OCI-M1 (cell line): ENCODE measurements around the gene C16orf54.
"Not testable (repeated sequence)": the region's sequence is repeated elsewhere in the genome, so short reads cannot be mapped to it uniquely, and the experiment has no call there.

ENCODE experiments used
- DNase-seq: peaks from one replicate; lab custom pipeline; 2025; lab: John Stamatoyannopoulos, UW

C16orf54 gene, protein sequence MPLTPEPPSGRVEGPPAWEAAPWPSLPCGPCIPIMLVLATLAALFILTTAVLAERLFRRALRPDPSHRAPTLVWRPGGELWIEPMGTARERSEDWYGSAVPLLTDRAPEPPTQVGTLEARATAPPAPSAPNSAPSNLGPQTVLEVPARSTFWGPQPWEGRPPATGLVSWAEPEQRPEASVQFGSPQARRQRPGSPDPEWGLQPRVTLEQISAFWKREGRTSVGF

DNA sequence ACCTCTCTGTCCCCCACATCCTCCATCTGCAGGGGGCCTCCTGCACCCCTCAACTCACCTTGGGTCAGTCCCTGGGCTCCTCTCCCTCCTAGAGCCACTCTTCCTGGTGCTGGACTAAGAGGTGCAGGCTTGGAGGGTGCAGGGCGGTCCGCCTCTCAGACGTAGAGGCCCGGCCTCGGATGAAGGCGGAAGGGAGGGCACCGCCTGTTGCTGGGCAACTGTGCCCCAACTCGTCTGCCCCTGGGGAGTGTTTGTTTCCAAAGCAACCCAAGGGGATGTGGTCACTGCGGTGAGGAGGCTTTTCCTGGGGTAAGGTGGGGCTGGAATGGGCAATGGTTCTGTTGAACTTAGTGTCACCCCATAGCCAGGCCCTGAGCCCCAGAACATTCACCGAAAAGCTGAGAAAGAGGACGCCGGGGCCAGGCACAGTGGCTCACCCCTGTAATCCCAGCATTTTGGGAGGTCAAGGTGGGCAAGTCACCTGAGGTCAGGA lies at the start of gene C16orf54:
C16orf54 (minus strand) TSS at position 138 of the 493 bp plus-strand sequence. CDS start 1,039 bp downstream, outside the sequence.
- peak; percentile 48 for DNase-seq

DNA sequence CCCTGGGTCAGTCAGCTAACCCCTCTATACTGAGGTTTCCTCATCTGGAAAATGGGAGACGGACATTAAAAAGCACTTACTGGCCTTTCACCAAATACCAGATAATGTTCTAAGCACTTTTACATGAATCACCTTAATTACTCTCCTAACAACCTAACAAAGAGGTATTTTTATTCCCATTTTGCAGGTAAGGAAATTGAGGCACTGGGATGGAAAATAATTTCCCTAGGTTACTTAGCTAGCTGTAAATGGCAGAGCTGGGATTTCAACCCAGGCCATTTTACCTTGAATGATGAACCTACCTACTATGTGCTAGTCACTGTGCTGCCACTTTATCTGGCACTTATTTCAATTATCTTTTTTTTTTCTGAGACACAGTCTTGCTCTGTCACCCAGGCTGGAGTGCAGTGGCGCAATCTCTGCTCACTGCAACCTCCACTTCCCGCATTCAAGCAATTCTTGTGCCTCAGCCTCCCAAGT lies 48.5 kb upstream of the C16orf54 start:
- DNase-seq = no peak

DNA sequence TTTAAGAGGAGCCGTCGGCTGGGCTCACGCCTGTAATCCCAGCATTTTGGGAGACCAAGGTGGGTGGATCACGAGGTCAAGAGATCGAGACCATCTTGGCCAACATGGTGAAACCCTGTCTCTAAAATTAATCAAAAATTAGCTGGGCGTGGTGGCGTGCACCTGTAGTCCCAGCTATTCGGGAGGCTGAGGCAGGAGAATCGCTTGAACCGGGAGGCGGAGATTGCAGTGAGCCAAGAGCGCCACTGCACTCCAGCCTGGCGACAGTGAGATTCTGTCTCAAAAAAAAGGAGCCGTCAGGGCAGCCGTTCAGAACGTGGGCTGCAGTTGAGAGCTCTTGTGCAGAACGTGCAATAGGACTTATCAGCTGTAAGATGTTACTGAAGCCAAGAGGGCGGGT lies 47.4 kb upstream of the C16orf54 start:
- DNase-seq = not testable (repeated sequence)

DNA sequence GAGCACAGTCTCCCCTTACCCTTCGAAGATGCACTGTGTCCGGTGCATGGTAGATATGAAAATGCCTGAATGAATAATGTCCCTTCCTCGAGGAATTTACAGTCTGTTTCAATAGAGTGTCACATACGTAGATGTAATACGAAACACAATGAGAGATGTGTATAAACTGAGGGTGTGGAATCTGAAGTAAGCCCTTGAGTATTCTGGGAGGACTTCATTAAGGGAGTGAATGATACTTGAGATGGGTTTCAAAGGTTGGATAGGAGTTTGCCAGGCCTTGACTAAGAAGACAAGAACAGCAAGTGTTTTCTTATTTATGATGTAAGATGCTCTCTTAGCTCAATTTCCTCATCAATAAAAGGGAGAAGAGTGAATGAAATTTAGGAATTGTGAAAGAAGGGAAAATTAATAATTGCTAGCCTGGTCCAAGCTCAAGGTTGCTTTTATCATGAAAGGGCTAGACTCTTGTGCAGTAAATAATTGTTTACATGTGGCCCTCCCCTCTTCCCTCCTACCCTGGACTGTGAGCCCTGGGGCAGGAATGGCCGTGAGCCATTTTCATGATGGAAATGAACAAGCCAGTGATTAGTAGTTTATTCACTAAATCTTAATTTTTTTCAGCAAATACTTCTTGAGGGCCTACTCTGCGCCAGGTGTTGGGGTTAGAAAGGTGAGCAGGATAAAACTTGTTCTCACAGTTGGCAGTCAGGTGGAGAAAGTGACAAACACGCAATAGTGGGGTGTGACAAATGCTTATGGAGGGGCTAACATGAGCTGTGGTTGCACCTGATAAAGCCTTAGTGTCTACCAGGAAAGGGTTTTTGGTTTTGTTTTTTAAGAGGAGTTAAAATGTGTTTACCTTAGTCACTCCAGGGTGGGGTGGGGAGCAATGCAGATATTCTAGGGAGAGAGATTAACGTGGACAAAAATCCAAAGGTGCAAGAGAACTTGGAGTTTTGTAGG lies 46.3 kb upstream of the C16orf54 start:
- no peak for DNase-seq

DNA sequence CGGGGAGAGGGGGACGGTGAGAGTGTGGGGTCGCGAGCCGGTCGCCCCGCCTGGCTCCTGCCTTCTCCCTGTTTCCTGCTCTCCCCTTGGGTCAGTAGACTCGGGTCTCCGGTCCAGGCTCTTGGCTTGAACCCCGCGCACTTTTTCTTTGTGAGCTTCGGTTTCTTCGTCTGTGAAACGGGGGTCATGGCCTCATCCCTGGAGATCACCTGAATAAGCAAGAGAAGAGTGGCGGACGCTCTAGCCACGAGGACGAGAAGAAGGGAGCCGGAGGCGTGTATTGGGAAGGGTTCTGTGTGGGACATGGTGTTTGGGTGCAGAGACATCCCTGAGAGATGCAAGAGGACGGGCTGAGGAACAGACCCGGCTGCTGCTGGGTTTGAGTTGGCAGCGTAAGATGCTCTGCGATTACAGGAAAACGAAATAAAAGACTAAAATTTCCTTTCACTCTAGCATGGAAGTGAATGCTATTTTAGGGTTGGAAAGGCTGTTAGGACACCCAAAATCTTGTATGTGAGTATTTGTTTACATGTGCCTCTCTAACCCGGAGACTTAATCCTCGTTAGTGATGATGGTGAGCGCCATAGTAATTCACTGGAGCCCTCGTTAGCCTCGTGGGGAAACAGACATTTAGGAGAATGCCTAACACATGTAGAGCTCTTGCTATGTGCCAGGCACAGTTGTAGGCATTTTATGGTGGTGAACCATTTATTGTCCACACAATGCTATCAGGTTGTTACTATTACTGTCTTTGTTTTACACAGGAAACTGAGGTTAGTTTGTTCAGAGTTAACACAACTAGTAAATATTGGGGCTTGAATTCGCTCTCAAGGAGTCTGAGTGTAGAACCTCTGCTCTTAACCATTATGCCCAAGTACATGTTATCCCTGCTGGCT lies 45.4 kb upstream of the C16orf54 start:
- DNase-seq = peak; percentile 33

DNA sequence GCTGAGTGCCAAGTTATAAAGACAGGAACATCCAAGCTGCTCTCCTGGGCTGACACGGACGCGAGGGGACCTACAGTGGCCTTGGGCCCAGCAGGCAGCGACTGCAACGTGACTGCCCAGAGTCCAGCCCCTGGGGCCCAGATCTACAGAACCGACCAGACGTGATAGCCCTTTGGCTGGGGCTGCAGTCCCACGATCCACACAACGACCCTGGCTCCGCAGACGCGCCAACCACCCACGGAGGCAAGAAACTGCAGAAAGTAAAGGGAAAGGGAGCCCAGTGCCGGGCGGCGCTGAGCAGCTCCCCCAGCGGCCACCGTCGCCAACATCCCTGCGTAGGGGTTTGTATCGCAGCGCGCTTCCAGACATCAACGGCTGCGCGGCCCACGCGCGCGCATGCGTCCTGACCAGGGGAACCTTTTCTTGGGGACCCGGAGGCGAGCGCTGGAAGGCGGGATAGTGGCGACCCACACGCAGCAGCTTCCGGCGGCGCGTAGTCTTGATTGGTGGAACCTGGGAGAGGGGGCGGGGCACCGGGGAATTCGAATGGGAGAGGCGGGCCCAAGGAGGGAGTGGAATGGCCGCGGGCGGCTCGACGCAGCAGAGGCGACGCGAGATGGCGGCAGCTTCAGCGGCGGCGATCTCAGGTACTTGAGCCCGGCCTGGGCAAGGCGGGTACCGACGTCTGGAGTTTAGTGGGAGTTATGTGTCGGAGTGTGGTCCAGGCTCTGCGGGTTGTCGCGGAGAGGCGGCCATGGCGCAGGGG lies 44.6 kb upstream of the C16orf54 start, which contains the start of gene KIF22:
KIF22 (plus strand) TSS at position 569 of the 766 bp plus-strand sequence; CDS start at position 578, 9 bp downstream.
- peak; percentile 100 for DNase-seq

DNA sequence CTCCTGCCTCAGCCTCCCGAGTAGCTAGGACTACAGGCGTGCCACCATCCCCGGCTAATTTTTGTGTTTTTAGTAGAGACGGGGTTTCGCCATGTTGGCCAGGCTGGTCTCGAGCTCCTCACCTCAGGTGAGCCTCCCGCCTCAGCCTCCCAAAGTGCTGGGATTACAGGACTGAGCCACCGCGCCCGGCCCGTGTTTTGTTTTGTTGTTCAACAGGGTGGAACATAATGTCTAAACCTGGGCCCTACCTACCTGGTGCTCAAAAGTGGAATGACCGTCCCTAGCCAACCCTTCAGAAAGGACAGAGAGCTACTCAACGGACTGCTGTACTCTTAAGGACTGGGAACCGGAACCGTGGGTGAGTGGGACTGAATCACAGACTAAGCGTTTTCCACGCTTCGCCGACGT lies 44.0 kb upstream of the C16orf54 start:
- DNase-seq = no peak

DNA sequence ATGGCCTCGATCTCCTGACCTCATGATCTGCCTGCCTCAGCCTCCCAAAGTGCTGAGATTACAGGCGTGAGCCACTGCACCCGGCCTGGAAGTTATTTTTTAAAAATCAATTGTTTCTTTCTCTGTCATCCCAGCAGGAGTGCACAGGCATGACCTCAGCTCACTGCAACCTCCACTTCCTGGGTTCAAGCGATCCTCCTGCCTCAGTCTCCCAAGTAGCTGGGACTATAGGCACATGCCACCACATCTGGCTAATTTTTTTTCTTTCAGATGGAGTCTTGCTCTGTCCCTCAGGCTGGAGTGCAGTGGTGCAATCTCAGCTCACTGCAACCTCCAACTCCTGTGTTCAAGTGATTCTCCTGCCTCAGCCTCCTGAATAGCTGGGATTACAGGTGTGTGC lies 41.4 kb upstream of the C16orf54 start:
- DNase-seq = not testable (repeated sequence)

DNA sequence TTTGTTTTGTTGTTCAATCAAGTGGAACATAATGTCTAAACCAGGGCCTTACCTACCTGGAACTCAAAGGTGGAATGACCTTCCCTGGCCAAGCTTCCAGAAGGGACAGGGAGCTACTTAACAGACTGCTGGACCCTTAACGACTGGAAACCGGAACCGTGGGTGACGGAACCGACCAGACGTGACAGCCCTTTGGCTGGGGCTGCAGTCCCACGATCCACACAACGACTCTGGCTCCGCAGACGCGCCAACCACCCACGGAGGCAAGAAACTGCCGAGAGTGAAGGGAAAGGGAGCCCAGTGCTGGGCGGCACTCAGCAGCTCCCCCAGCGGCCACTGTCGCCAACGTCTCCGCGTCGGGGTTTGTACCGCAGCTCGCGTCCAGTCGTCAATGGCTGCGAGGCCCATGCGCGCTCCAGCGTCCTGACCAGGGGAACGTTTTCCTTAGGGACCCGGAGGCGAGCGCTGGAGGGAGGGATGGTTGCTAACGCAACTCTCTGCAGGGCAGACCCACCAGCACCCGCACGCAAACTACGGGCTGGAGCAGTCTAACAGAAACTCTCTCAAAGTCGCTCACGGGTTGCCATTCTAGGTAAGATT lies 39.2 kb upstream of the C16orf54 start:
- DNase-seq = no peak

DNA sequence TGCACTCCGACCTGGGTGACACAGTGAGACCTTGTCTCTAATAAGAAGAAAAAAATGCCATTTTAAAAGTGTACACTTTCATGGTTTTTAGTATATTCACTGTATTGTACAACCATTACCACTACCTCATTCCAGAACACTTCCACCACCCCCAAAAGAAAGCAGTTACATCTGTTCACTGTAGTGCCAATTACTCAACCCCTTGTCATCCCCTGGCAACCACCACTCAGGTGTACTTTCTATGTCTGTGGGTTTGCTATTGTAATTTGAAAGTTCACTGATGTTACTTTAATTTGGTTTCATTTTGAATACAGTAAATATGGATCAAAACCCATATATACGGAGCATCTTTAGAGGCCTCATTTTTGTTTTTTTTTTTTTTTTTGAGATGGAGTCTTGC lies 38.4 kb upstream of the C16orf54 start:
- DNase-seq = no peak

DNA sequence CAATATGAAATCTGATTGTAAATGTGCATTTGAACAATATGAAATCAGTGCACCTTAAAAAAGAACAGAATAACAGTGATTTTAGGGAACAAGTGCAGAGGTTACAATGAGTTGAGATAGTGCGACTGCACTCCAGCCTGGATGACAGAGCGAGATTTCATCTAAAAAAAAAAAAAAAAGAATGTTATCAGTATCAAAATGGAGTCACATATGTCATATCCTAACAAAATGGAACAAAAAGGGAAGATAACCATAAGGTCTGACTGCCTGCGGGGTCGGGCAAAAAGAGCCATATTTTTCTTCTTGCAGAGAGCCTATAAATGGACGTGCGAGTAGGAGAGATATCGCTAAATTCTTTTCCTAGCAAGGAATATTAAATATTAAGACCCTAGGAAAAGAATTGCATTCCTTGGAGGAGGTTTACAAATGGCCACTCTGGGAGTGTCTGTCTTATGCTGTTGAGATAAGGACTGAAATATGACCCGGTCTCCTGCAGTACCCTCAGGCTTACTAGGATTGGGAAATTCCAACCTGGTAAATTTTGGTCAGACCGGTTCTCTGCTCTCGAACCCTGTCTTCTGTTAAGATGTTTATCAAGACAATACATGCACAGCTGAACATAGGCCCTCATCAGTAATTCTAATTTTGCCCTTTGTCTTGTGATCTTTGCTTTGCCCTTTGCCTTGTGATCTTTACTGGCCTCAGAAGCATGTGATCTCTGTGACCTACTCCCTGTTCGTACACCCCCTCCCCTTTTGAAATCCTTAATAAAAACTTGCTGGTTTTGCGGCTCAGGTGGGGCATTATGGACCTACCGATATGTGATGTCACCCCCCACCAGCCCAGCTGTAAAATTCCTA lies 37.5 kb upstream of the C16orf54 start:
- DNase-seq = peak; percentile 64

DNA sequence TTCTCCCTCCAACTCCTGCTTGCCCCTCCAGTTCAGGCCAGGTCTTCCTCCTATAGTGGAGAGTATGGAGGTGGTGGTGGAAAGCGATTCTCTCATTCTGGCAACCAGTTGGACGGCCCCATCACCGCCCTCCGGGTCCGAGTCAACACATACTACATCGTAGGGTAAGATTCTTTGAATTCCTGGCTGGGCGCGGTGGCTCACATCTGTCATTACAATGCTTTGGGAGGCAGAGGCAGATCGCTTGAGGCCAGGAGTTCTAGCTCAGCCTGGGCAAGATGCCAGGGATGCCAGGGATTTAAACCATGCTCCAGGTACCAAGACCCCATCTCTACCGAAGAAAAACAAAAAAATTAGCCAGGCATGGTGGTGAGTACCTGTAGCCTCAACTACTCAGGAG lies 33.7 kb upstream of the C16orf54 start:
- no peak for DNase-seq

DNA sequence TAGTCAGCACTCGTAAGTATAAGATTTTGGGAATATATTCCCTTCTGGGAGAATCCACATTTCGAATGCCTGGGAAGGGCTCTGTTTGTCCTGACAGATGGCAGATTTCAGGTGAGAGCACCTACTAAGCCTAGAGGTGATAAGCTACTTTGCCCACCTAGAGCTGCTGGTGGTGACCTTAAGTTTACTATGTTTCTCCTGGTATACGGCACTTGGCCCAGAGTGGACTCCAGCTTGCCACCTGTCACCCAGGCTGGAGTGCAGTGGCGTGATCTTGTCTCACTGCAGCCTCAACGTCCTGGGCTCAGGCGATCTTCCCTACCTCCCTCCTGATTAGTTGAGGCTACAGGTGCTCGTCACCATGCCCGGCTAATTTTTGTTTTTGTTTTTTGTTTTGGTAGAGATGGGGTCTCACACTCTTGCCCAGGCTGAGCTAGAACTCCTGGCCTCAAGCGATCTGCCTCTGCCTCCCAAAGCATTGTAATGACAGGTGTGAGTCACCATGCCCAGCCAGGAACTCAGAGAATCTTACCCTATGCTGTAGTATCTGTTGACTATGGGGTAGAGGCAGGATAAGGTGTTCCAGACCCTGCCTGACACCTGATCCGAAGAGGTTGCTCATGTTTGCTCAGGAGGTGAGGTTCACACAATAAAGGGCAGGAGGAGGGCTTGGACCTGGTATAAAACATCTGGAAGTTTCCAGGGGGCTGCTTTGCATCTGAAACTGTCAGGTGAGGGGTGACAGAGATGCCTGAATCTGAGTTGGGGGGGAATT lies 32.0 kb upstream of the C16orf54 start, which contains the start of gene ZG16:
ZG16 (plus strand) TSS at position 681 of the 775 bp plus-strand sequence. CDS start 1,011 bp downstream, outside the sequence.
- no peak for DNase-seq

DNA sequence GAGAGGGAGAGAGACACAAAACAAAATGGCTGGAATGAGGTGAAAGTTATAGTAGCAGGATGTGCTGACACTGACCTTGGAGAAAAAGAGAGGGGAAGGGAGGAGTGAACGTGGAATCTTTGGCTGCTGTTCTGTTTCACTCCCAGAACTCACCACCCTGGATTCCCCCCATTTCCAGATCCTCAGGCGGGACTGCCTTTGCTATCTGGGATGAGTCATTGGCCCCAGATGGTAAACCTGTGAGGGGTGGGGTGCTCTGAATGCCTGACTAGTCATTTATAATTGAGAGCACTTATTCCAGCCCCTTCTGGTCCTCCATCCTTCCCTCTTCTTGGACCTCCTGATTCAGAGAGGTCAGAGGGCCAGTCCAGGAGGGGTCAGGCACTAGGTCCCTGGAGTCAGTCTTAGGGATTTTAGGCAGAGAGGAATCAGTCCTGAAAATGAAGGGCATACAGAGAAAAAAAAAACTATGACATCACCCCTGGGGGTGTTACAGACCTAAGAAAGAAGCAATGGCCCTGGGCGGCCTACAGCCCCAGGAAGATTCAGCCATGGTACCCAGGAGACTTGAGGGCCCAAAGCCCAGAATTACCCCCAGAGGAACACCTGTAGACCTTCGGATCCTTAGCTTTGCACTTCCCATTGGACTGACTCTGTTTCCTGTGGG lies 30.1 kb upstream of the C16orf54 start:
- no peak for DNase-seq

DNA sequence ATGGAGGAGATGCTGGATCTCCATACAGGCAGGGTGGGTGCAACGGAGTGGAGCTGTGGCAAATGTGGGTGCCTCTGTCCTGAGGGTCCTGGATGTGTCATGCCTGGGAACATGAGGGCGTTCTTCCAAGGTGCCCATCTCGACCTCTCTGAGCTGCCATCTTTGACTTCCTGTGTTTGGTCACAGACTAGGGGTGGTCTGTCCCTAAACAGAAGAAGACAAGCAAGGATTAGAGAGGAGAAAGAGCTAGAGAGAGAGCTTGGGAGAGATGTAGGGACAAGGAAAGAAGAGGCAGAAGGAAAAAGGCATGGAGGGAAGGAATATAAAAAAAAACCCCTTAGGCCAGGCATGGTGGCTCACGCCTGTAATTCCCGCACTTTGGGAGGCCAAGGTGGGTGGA lies 28.9 kb upstream of the C16orf54 start:
- DNase-seq = no peak

DNA sequence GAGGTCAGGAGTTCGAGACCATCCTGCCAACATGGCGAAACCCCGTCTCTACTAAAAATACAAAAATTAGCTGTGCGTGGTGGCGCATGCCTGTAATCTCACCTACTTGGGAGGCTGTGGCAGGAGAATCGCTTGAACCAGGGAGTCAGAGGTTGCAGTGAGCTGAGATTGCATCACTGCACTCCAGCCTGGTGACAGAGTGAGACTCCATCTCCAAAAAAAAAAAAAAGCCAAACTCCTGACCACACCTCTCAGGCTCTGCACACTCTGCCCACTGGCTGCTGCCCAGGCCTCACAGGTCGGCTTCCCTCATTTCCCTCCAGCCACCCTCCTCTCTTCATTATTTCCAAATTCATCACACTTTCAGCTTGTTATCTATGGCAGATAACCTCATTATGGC lies 26.5 kb upstream of the C16orf54 start:
- peak; percentile 35 for DNase-seq

DNA sequence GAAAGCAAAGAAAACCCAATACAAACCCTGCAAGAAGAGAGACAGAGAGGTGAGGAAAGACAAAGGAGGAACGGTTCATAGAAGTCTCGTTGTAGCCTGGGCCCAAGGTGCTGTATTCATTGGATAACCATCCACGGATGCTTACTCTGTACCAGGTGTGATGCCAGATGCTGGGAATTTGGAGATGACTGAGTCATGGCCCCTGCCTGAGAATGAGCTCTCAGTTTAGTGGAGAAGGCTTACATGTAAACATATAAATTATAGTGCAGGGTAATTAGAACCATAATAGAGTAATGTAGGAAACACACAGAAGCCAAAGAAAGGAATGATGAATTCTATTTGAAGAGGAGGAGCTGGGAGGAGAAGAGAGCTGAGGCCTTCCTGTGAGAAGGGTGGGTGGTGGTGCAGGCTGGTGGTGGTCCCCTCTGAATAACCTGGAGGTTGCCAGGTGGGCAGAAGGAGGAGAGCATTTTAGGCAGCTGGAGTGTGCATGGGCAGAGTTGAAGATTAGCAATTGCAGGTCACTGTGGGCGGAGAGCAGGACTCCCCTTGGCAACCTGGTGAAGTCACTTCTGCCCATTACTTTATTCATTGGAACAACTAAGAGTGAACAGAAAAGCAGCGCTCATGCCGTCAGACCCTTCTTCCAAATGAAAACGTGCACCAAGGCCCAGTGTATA lies 24.6 kb upstream of the C16orf54 start:
- no peak for DNase-seq
